ENCODE results near the gene ABCA6. TPM values are rescaled to one million over a fixed set of nuclear protein-coding genes. Genes with fewer than 3 reads are reported as not detected.
"Not testable (repeated sequence)": the region's sequence is repeated elsewhere in the genome, so short reads cannot be mapped to it uniquely, and the experiment has no call there.

The ABCA6 gene
- total RNA-seq (2014; rRNA removed; shearing (Covaris generic)), result 0.03 and 0.37 TPM in 2 replicates

DNA sequence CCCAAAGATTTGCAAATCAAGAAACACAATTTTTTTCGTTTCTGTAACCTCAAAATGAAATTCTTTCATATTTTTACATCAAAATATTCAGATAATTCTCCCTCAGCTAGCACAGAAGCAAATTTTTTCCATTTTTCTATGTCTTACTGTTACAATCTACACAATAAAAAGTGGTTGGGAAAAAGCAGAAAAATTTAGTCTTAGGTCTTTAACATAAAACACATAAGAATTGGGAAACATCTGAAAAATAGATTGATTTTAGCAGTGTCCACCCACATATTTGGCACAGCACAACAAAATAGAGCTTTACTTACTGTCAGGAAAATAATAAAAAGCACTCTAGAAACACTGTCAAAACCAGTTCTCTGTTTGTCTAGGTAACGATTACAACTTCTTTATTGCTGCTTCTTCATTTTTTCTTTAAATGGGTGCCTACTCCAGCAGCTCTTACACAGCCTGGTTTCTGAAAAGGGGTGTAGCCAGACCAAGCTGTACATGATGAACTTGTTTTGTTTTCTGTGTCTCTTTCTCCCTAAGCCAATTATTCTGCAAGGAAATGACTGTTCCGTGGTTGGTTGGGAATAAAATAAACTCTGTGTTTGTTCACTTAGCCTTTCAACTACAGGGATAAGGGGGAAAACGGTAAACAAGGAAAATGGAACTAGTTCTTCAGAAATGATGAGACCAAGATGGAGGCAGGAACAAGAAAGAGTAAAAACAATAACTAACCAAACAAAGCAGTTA lies at the start of gene ABCA6:
Gene ABCA6, minus strand, starts transcription at position 465 of the 744 bp plus-strand sequence. CDS start 1,192 bp downstream, outside the sequence.
- DNase-seq (ENCODE audit: low spot score), result no peak
- in situ Hi-C loops (cut with HindIII; ENCODE audit: low sequenced_read_pairs), result no loop called here

DNA sequence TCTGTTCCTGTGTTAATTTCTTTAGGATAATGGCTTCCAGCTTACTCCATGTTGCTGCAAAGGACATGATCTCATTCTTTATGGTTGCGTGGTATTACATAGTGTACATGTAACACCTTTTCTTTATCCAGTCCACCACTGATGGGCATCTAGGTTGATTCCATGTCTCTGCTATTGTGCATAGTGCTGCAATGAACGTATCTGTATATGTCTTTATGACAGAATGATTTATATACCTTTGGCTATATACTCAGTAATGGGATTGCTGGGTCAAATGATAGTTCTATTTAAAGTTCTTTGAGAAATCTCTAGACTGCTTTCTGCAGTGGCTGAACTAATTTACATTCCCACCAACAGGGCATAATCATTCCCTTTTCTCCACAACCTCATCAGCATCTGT lies 47.1 kb upstream of the ABCA6 start:
- in situ Hi-C loops (cut with HindIII; ENCODE audit: low sequenced_read_pairs), result no loop called here
- no peak for DNase-seq (ENCODE audit: low spot score)

DNA sequence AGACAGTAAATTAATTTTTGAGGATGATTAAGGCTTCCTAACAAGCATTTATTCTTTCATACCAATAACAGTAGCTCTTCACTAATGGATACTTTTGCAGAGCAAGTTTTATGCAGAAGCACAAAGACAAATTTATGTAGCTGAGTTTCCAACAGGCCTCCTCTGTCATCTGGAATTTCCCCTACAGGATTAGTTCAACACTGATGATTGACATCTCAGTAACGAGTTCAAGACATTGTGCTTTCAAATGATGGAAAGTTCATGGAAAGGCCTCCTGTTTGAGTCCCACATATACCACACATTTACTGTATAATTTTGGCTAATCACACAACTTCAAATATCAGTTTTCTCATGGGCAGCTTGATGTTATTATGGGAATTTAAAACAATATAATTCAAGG lies 46.4 kb upstream of the ABCA6 start:
- in situ Hi-C loops (cut with HindIII; ENCODE audit: low sequenced_read_pairs), result no loop called here
- no peak for DNase-seq (ENCODE audit: low spot score)

GRCh38 chr17:69187294-69187693 lies 45.6 kb upstream of the ABCA6 start:
- in situ Hi-C loops (cut with HindIII; ENCODE audit: low sequenced_read_pairs), result no loop called here
- no peak for DNase-seq (ENCODE audit: low spot score)

GRCh38 chr17:69179227-69179952 lies 37.7 kb upstream of the ABCA6 start:
- DNase-seq (ENCODE audit: low spot score), result no peak
- in situ Hi-C loops (cut with HindIII; ENCODE audit: low sequenced_read_pairs), result no loop called here

GRCh38 chr17:69176457-69176795 lies 34.7 kb upstream of the ABCA6 start:
- no peak for DNase-seq (ENCODE audit: low spot score)
- in situ Hi-C loops (cut with HindIII; ENCODE audit: low sequenced_read_pairs), result no loop called here

DNA sequence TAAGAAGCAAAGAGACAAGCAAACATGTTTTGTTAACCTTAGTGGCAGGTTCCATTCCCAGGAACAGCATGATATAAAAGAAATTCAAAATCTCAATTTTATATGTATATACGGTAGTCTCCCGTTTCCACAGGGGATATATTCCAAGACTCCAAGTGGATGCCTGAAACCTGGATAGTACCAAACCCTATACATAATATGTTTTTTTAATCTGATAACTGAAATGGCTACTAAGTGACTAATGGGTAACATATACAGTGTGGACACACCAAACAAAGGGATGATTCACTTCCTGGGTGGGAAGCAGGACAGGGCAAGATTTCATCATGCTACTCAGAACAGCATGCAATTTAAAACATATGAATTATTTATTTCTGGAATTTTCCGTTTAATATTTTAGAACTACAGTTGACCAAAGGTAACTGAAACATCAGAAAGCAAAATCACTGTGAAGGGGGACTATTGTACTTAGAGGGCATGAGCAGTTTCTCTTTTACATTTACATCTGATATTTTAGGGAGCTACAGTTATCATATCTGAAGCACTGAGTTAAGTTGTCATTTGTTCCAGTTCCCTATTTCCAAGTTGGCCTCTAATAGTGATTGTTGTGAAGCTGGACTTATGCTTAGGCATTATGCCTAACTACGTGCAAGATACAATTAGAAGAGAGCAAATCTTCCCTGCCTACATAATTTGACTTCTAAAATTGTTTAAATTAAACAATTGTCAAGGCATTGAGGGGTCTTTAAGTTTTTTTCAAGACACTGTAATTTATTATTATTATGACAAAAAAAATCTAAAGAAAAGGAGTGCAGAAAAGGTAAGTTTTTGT lies 34.1 kb upstream of the ABCA6 start:
- DNase-seq (ENCODE audit: low spot score), result no peak
- in situ Hi-C loops (cut with HindIII; ENCODE audit: low sequenced_read_pairs), result no loop called here

DNA sequence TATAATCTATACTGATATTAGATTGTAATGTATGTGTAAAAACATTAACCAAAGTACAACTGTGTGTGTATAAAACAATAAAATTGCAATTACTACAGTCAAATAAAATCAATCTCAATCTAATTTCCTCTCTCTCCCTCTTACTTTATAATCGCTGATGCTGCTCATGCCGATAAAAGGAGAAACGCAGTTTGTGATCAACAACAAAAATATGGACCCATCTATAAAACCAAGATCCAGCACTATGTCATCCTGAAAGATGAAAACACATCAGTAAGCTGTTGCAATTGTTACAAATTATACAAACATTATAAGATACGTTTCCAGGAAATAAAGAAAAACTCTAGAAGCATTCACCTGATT lies 33.5 kb upstream of the ABCA6 start:
- DNase-seq (ENCODE audit: low spot score), result no peak
- in situ Hi-C loops (cut with HindIII; ENCODE audit: low sequenced_read_pairs), result no loop called here

DNA sequence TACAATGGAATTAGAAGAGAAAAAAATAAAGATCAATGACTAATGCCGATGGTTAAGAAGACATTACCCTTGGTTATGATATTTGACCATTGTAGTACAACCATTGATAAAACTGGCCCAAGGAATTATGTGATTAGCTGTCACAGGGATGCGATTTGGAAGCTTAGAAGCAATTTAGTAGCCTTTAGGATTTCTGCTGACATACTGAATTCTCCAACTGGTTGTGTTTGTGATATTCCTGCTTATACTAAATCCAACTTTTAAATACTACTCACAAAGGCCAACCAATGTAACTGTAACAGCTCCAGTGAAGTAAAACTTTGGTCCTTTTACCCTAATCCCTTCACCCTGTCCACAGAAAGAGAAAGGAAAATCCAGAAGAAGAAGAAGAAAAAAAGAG lies 31.4 kb upstream of the ABCA6 start:
- in situ Hi-C loops (cut with HindIII; ENCODE audit: low sequenced_read_pairs), result no loop called here
- DNase-seq (ENCODE audit: low spot score), result no peak

DNA sequence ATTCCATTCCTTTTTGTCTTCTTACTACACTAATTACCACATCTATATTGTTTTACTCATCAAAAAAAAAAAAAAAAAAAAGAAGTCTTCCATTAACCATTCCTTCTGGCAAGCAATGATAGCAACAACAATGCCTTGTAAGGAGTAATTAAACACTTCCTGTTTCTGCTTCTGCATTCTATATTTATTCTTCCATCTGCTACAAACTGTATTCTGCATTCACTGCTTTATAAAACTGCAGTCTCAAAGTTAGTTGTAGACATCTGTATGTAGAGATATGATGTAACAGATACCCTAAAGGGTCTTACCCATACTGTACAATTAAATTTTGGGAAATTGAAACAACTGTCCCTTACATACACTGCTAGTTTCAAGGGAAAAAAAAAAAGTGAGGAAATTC lies 28.7 kb upstream of the ABCA6 start:
- in situ Hi-C loops (cut with HindIII; ENCODE audit: low sequenced_read_pairs), result no loop called here
- no peak for DNase-seq (ENCODE audit: low spot score)

- in situ Hi-C loops (cut with HindIII; ENCODE audit: low sequenced_read_pairs); DNase-seq (ENCODE audit: low spot score): not testable (repeated sequence)
Observed at GRCh38 chr17:69168642-69169041, 26.9 kb upstream of the ABCA6 start.

DNA sequence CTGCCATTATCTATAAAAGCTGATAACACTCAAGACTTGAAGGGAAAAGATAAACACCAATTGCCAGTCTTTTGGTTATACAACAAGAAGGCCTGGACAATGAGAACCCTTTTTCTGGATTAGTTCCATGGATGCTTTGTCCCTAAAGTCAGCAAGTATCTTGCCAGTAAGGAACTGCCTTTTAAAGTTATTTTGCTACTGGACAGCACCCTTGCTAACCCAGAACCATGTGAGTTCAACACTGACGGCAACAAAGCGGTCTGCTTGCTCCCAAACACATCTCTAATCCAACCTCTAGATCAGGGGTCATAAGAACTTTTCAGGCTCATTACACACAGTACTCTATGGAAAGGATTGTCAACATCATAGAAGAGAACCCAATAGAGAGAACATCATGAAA lies 25.3 kb upstream of the ABCA6 start:
- DNase-seq (ENCODE audit: low spot score), result no peak

GRCh38 chr17:69164206-69164605 lies 22.5 kb upstream of the ABCA6 start:
- no peak for DNase-seq (ENCODE audit: low spot score)
- in situ Hi-C loops (cut with HindIII; ENCODE audit: low sequenced_read_pairs), result no loop called here

More for the DNA sequence above, 25.3 kb upstream of the ABCA6 start:
- in situ Hi-C loops (cut with HindIII; ENCODE audit: low sequenced_read_pairs), result no loop called here

DNA sequence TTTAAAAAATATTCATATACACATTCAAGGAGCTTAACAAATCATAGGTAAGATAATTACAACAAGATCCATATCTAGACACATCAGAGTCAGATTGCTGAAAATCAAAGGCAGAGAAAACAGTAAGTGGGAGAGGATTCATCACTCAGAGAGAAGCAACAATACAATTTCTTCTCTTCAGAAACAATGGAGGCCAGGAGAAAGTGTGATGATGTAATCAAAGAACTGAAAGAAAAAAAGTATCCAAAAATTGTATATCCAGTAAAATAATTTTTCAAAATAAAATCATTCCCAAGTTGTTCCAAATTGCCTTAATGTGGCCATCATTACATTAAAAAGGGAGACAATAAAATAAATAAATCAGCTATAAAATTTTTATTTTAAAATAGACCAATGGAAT lies 17.7 kb upstream of the ABCA6 start:
- in situ Hi-C loops (cut with HindIII; ENCODE audit: low sequenced_read_pairs), result no loop called here
- DNase-seq (ENCODE audit: low spot score), result no peak

GRCh38 chr17:69154267-69154666 lies 12.6 kb upstream of the ABCA6 start:
- in situ Hi-C loops (cut with HindIII; ENCODE audit: low sequenced_read_pairs), result no loop called here
- DNase-seq (ENCODE audit: low spot score), result no peak

GRCh38 chr17:69150333-69150732 lies 8.6 kb upstream of the ABCA6 start:
- in situ Hi-C loops (cut with HindIII; ENCODE audit: low sequenced_read_pairs), result no loop called here
- no peak for DNase-seq (ENCODE audit: low spot score)

DNA sequence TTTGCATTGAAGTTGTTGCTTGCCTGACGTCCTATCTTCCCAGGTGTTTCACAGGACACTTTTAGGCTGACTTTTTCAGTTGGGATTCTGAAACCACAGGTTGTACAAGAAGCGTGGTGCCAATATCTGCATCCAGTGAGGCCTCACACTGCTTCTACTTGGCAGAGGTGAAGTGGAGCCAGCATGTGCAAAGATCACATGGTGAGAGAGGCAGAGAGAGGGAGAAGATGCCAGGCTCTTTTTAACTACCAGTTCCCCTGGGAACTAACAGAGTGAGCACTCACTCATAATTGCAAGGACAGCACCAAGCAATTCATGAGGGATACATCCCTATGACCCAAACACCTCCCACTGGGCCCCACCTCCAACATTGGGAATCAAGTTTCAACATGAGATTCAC lies 5.8 kb upstream of the ABCA6 start:
- in situ Hi-C loops (cut with HindIII; ENCODE audit: low sequenced_read_pairs), result no loop called here
- no peak for DNase-seq (ENCODE audit: low spot score)

DNA sequence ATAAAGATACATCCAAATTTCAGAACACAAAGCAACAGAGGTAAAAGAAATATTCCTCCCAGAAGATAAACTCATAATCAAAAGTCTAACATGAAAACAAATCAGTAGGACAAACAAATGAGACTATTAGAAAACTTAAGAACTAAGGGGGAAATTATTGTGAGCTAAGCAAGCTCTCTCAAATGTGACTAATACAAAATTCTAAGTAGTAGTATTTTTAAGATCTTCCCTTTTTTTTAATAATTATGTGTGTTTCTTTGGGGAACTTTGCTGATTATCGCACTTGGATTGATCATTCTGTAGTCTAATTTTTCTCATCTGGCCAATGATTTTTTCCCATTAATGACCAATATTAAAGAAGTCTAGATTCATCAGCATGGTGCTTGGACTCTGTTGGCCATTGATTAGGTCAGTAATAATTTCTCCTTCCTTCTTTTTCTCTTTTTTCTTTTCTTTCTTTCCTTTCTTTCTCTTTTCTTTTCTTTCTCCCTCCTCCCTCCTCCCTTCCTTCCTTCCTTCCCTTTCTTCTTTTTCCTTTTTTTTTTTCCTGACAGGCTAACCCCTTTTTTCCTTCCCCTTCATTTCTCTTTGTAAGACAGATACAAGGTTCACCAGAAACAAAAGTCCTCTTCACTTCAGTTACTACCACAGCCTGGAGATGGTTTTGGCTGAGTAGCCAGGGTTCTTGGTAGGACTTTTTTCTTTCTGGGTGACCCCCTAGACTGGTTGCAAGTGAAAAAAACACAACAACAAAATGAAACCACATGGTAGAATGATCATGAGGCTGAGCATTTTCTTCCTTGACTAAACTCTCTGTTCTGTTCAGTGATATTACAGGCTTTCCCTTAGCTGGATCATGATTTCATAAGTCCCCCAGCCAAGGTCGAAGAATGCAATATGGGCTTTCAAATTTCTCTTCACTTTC lies 2.9 kb upstream of the ABCA6 start:
- no peak for DNase-seq (ENCODE audit: low spot score)
- in situ Hi-C loops (cut with HindIII; ENCODE audit: low sequenced_read_pairs), result no loop called here

DNA sequence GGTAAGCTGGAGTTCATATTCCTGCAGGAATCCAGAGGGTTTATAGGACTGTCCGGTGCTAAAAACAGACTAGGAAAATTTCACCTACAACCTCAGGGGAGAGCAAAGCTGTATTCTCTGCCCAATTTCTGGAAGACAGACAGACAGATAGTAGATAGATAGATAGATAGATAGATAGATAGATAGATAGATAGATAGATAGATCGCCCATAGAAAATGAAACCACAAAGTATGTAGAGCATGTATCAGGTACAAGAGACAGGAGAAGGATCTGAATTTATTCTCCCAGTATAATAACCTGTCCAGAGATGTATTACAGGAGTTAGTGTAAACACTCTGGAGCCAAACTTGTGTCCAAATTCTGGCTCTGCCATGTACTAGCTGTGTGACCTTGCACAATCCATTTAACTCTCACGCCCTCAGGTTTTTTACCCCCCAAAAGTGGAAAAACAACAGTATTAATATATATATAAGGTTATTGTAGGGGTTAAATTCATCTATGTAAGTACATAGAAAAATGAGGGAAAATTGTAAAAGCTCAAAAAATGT lies 2.1 kb upstream of the ABCA6 start:
- in situ Hi-C loops (cut with HindIII; ENCODE audit: low sequenced_read_pairs), result no loop called here

More for the DNA sequence above, 2.1 kb upstream of the ABCA6 start:
- DNase-seq (ENCODE audit: low spot score), result no peak
